Cardiac muscle cell (in vitro differentiated cells and primary cell): ENCODE results near the gene AJM1. TPM values are rescaled to one million over a fixed set of nuclear protein-coding genes. Genes with fewer than 3 reads are reported as not detected.
A peak's percentile ranks its signal among the peaks of the same experiment; 100 is the strongest.

ENCODE experiments used
- DNase-seq, 2 donors: peaks; one replicate each; pipeline versions ENCODE4 v3.0.0 to v3.0.0-alpha.2; 2010 to 2017; ENCODE audit warnings: low read depth in 1 of 2, low spot score in 1 of 2
- H3K27ac ChIP-seq: fragments of 200-600 bp; sonication (generic); 2 replicates; pipeline ENCODE4 v1.5.1; 2016
- H3K27me3 ChIP-seq: fragments of 200-600 bp; sonication (generic); 2 replicates; pipeline ENCODE4 v1.6.0; 2016; ENCODE audit warnings: control low read depth
- H3K36me3 ChIP-seq: fragments of 200-600 bp; sonication (generic); 2 replicates; pipeline ENCODE4 v1.5.1; 2016; ENCODE audit warnings: control low read depth
- H3K4me1 ChIP-seq: fragments of 200-600 bp; sonication (generic); 2 replicates; pipeline ENCODE4 v1.8.1; 2017; ENCODE audit warnings: low read depth, mild to moderate bottlenecking, mixed run types
- H3K4me3 ChIP-seq: fragments of 200-600 bp; sonication (generic); 2 replicates; pipeline ENCODE4 v1.5.1; 2016; ENCODE audit warnings: mild to moderate bottlenecking
- H3K9me3 ChIP-seq: fragments of 200-600 bp; sonication (generic); 2 replicates; pipeline ENCODE4 v1.5.1; 2017; ENCODE audit warnings: low read depth, mild to moderate bottlenecking, control low read depth
- CTCF ChIP-seq: IDR thresholded peaks from 2 replicates; pipeline ENCODE4 v1.5.1; 2012; ENCODE audit warnings: low read depth, mild to moderate bottlenecking, low read length
- polyA plus RNA-seq: library from polyadenylated mRNA; unstranded; fragments of >200 nt; fragmentation: Nextera tagmentation; extraction: Ambion mirVana; gene quantifications from 2 replicates; pipeline ENCODE4 v1.2.1, GENCODE V29; 2016
- total RNA-seq: library from RNA; depleted of rRNA; stranded (reverse); fragments of >200 nt; gene quantifications from 2 replicates; pipeline ENCODE4 v1.2.3, GENCODE V29; 2016

AJM1 gene
- total and polyA plus RNA-seq, 2 experiments from 2014 or later = 8.5 to 12.1 TPM

- Histone ChIP-seq H3K4me3 (no peak overlapping the region), H3K4me1 (peaks cover 5% of the 10 kb centered on the region), H3K9me3 (no peaks in the 10 kb centered on the region), H3K27ac (peak overlapping the region; percentile 34), H3K27me3 (no peaks in the 10 kb centered on the region), H3K36me3 (peaks cover 9% of the 10 kb centered on the region)
- no peak for TF ChIP-seq CTCF
- no peak for DNase-seq
Observed at GRCh38 chr9:136853596-136854112, 11.4 kb downstream of the AJM1 start.

- Histone ChIP-seq H3K27ac (peak overlapping the region; percentile 34), H3K4me1 (peaks cover 5% of the 10 kb centered on the region), H3K27me3 (no peaks in the 10 kb centered on the region), H3K9me3 (no peaks in the 10 kb centered on the region), H3K36me3 (peaks cover 9% of the 10 kb centered on the region), H3K4me3 (no peak overlapping the region)
- no peak for DNase-seq
- no peak for TF ChIP-seq CTCF
Observed at GRCh38 chr9:136854113-136854841, 12.0 kb downstream of the AJM1 start.

- H3K4me1 ChIP-seq = peaks cover 5% of the 10 kb centered on the region
- no peak for DNase-seq
- H3K27ac ChIP-seq = no peak overlapping the region
- no peaks in the 10 kb centered on the region for H3K27me3 ChIP-seq
- no peak for TF ChIP-seq CTCF
- peaks cover 9% of the 10 kb centered on the region for H3K36me3 ChIP-seq
- H3K4me3 ChIP-seq = no peak overlapping the region
- no peaks in the 10 kb centered on the region for H3K9me3 ChIP-seq
Observed at GRCh38 chr9:136854842-136855460, 12.7 kb downstream of the AJM1 start.

- peaks cover 9% of the 10 kb centered on the region for H3K36me3 ChIP-seq
- no peaks in the 10 kb centered on the region for H3K27me3 ChIP-seq
- no peak for TF ChIP-seq CTCF
- no peak for DNase-seq
- no peaks in the 10 kb centered on the region for H3K9me3 ChIP-seq
- no peaks in the 10 kb centered on the region for H3K4me1 ChIP-seq
- no peak overlapping the region for H3K4me3 ChIP-seq
- no peak overlapping the region for H3K27ac ChIP-seq
Observed at GRCh38 chr9:136855461-136856078, 13.3 kb downstream of the AJM1 start.

GRCh38 chr9:136856079-136856476 is 13.8 kb downstream of the AJM1 start:
- TF ChIP-seq CTCF = no peak
- H3K9me3 ChIP-seq = no peaks in the 10 kb centered on the region
- no peaks in the 10 kb centered on the region for H3K27me3 ChIP-seq
- DNase-seq = no peak
- no peak overlapping the region for H3K4me3 ChIP-seq
- no peaks in the 10 kb centered on the region for H3K4me1 ChIP-seq
- no peak overlapping the region for H3K27ac ChIP-seq
- peaks cover 4% of the 10 kb centered on the region for H3K36me3 ChIP-seq
